NB4 (cell line): ENCODE results near the gene ZFYVE28.

Source experiments
- CTCF ChIP-seq: IDR thresholded peaks from one replicate; pipeline ENCODE4 v1.5.1; 2012; ENCODE audit warnings: low read depth, low read length
- MYC ChIP-seq: IDR thresholded peaks from 2 replicates; pipeline ENCODE4 v1.6.1; 2011; ENCODE audit warnings: low read depth, low read length
- POLR2A ChIP-seq: IDR thresholded peaks from 2 replicates; pipeline ENCODE4 v1.6.1; 2011; ENCODE audit warnings: mild to moderate bottlenecking; ENCODE audit not compliant: insufficient read length; ENCODE audit errors: extremely low read depth

GRCh38 chr4:2408401-2408958 lies 10.0 kb downstream of the ZFYVE28 start:
- no peak for TF ChIP-seq POLR2A
- no peak for TF ChIP-seq CTCF
- no peak for TF ChIP-seq MYC
